GM12874 (cell line): ENCODE measurements around the gene ANTKMT.
A peak's percentile ranks its signal among the peaks of the same experiment; 100 is the strongest.

ENCODE experiments used
- TF ChIP-seq, protein P1 (sequence below): IDR thresholded peaks from 2 replicates; pipeline ENCODE4 v1.5.1; 2011; ENCODE audit warnings: low read depth, mild to moderate bottlenecking, control low read depth, low read length, moderate library complexity; ENCODE audit not compliant: insufficient read depth

ANTKMT gene

DNA sequence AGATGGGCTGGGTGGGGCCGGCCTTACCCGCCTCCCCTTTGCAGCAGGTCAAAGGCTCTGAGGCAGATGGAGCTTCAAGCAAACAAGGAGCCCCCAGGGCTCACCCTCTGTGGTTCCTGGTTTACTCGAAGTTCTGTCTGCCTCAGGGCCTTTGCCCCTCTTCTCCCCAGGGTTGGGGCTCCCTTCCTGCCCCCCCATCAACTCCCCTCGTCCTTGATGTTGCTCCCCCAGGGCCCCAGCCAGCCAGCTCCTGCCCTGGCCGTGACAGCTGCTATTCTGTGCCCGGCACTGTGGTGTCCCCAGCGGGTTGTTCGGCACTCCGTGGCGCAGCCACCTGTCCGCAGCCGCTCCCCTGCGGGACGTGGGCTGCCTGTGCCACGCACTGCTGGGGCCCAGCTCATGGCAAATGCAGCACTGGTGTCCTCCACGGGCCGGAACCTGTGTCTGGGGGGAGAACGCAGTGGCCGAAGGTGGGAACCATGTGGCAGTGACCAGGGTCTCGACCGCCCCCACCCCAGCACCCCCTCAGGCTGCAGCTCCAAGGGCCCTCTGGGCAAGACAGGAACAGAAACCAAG, 10.4 kb upstream of the ANTKMT start:
- TF ChIP-seq, protein P1, sequence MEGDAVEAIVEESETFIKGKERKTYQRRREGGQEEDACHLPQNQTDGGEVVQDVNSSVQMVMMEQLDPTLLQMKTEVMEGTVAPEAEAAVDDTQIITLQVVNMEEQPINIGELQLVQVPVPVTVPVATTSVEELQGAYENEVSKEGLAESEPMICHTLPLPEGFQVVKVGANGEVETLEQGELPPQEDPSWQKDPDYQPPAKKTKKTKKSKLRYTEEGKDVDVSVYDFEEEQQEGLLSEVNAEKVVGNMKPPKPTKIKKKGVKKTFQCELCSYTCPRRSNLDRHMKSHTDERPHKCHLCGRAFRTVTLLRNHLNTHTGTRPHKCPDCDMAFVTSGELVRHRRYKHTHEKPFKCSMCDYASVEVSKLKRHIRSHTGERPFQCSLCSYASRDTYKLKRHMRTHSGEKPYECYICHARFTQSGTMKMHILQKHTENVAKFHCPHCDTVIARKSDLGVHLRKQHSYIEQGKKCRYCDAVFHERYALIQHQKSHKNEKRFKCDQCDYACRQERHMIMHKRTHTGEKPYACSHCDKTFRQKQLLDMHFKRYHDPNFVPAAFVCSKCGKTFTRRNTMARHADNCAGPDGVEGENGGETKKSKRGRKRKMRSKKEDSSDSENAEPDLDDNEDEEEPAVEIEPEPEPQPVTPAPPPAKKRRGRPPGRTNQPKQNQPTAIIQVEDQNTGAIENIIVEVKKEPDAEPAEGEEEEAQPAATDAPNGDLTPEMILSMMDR, result no peak

DNA sequence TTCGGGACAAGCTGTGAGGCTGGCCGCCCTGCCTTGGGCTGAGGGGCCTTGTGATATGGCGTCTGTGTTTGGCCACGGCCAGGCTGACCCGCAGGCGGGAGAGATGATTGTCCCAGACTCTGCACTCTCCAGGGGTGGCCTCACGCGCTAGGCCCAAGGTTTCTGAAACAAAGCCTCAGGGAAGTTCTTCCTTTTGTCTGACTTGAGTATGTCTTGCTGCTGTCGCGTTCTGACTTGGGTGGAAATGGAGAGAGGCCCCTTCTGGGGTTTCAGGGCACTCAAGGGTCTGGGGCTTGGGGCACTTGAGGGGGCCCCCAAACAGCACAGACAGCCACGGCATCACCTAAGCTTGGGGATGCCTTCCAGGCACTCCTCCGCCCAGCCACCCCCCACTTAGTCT, 9.9 kb upstream of the ANTKMT start:
- TF ChIP-seq, protein P1, result no peak

DNA sequence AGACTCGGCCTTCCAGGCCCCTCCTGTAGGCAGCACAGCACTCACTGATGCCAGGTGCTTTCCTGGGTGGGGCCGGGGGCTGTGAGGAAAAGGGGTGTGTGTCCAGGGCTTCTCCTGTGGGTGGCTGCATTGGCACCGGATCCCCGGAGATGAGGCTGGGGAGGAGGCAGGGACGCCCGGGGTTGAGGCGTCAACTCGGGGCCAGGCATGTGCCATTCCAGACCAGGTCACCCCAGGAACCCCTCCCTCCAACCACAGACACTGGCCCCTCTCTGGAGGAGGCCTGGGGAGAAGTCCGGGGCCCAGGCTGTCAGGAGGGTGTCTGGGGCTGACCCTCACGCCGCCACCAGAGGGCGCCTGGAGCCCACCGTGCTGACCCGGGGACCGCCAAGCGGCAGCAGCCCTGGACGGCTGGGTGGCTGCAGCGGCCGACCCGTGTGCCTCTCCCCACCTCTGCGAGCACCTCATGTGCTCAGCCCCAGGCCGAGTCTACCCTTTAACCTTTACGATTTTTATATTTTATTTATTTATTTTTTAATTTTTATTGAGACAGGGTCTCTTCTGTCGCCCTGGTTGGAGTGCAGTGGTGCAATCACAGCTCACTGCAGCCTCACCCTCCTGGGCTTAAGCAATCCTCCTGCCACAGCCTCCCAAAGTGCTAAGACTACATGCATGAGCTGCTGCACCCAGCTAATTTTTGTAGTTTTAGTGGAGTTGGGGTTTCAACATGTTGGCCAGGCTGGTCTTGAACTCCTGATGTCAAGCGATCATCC, 9.2 kb upstream of the ANTKMT start:
- TF ChIP-seq, protein P1, result peak; percentile 99

DNA sequence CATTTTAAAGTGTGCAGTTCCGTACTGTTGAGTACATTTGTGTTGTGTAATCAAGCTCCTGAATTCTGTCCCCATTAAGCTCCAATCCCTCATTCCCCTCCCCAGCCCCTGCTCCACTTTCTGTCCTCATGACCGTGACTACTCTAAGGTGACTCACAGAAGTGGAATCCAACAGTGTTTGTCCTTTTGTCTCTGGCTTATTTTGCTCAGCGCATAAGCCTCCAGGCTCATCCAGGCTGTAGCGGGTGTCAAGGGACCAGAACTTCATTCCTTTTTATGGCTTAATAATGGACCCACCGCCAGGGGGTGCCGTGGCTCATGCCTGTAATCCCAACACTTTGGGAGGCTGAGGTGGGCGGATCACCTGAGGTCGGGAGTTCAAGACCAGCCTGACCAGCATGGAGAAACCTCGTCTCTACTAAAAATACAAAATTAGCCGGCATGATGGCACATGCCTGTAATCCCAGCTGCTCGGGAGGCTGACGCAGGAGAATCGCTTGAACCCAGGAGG, 8.2 kb upstream of the ANTKMT start:
- TF ChIP-seq, protein P1, result peak; percentile 38; the same call in 1 of the 2 replicates

DNA sequence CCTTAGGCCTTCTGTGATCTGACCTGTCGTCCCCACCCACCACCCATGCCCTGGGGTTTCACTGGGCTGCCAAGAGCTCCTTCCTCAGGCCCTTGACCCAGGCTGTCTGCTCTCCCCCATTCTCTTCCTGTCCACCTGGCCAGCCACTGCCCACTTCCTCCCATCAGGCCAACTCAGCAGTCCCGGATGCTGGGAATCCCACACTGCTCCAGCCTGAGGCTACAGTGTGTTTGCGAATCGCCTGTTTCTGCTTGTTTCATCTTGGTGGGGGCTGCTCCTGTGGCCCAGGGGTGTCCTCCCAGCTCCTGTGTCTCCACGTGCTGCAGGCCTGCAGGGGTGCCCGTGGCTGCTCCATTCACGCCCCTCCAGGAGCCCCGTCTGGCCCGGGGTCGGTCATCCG, 6.9 kb upstream of the ANTKMT start:
- TF ChIP-seq, protein P1, result no peak

DNA sequence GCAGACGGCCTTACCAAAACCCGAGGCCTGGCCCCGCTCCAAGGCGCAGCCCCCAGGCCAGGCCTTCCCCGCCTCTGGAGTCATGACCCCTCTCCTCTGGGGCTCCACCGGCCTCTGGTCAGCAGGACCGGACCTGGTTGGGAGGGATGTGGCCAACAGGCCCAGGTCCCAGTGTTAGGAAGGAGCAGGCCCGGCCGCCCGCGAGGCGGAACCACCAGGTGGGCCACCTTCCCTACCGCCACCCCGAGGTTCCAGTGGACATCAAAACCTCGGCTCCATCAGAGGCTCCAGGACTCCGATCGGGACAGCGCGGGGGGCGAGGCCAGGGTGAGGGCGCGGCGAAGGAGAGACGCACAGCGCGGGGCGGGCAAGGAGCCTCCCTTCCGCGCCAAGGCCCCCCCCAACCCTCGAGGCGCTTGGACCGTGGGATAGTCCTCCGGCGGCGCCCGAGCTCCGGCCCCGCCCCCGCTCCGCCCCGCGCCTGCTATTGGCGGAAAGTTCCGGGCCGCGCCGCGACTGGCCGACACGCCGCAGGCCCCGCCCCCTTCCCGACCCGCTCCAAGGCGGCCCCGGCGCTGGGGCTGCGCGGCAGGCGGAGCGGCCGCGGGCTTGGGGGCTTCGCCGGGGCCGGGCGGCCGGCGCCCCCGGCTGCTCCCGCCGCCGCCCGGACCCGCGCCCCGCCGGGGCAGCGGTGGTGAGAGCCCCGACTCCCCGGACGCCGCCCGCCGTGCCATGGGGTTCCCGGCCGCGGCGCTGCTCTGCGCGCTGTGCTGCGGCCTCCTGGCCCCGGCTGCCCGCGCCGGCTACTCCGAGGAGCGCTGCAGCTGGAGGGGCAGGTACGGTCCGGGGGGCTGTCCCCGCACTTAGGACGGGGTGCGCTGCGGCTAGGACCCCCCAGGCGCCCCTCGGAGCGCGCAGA, 6.1 kb upstream of the ANTKMT start, which contains the start of gene METRN:
TSS of gene METRN (plus strand) at position 561 of the 919 bp plus-strand sequence. CDS start at position 733, 172 bp downstream.
- TF ChIP-seq, protein P1, result no peak
